ENCODE data around the gene MRPL52.

MRPL52 gene

GRCh38 chr14:22884076-22884737, 54.5 kb downstream of the MRPL52 start:
- DNase-seq, result no peak
